Endothelial cell of umbilical vein (primary cell): ENCODE results near the gene MTSS2. TPM values are rescaled to one million over a fixed set of nuclear protein-coding genes. Genes with fewer than 3 reads are reported as not detected.

Experiments
- BruUV-seq: library from RNA; stranded (reverse); fragments of 400-500 nt; replicated peaks from 2 replicates; lab custom pipeline; 2021; lab: Mats Ljungman, UMichigan
- CTCF ChIA-PET: fragments of 300-600, 350-600 bp; sonication (Branson Sonifier 250); formaldehyde crosslinking; loops from one replicate; lab custom pipeline; 2021; ENCODE audit warnings: antibody characterized with exemption, inconsistent platforms; lab: Charles Lee
- POLR2A ChIA-PET: fragments of 300-600, 350-600 bp; sonication (Branson Sonifier 250); formaldehyde crosslinking; loops from one replicate; lab custom pipeline; 2021; ENCODE audit warnings: antibody characterized with exemption, inconsistent platforms; lab: Charles Lee
- DNase-seq: peaks from one replicate; pipeline ENCODE4 v3.0.0-alpha.2; 2011; ENCODE audit warnings: low read depth, low spot score
- FAIRE-seq: peaks from 2 replicates; lab custom pipeline; 2011; peaks lifted over from hg19 to GRCh38; lab: Jason Lieb, UNC
- H2AFZ ChIP-seq: 2 replicates; pipeline ENCODE4 v1.6.0; 2012; ENCODE audit warnings: low read depth, low read length, control low read depth, inconsistent platforms
- H3K27ac ChIP-seq: 2 replicates; pipeline ENCODE4 v1.5.1; 2011; ENCODE audit warnings: low read depth, mild to moderate bottlenecking, control low read depth, low read length, moderate library complexity; ENCODE audit not compliant: insufficient read depth
- H3K27me3 ChIP-seq, 2 experiments: 2 replicates each; pipeline versions ENCODE4 v1.6.0 to v1.6.1; 2011; ENCODE audit warnings: low read length in 2 of 2, mixed read lengths in 1 of 2; ENCODE audit not compliant: control insufficient read depth in 2 of 2, insufficient read depth in 2 of 2
- H3K36me3 ChIP-seq, 2 experiments: 2 replicates in 1 of 2; 3 replicates in 1 of 2; pipeline ENCODE4 v1.5.1; 2011; ENCODE audit warnings: low read length in 2 of 2, mild to moderate bottlenecking in 1 of 2, moderate library complexity in 1 of 2; ENCODE audit not compliant: control insufficient read depth in 2 of 2, insufficient read depth in 2 of 2; ENCODE audit errors: extremely low read depth in 1 of 2
- H3K4me1 ChIP-seq: 3 replicates; pipeline ENCODE4 v1.5.1; 2011; ENCODE audit warnings: mild to moderate bottlenecking, low read length; ENCODE audit not compliant: control insufficient read depth, insufficient read depth; ENCODE audit errors: extremely low read depth
- H3K4me2 ChIP-seq: 2 replicates; pipeline ENCODE4 v1.6.1; 2011; ENCODE audit warnings: low read length, control low read depth, mixed read lengths; ENCODE audit not compliant: insufficient read depth
- H3K4me3 ChIP-seq, 3 experiments: fragments of 200-600 bp in 1 of 3; sonication (generic), shearing (Covaris generic) in 1 of 3; replicated peaks in 1 of 3; 2 replicates each; pipeline ENCODE4 v1.5.1; 2011 to 2016; ENCODE audit warnings: control low read depth in 3 of 3, low read length in 3 of 3, mild to moderate bottlenecking in 2 of 3, inconsistent platforms in 1 of 3, low read depth in 1 of 3, moderate library complexity in 1 of 3; ENCODE audit not compliant: insufficient read depth in 1 of 3
- H3K79me2 ChIP-seq: 2 replicates; pipeline ENCODE4 v1.6.0; 2012; ENCODE audit warnings: low read length, inconsistent platforms; ENCODE audit not compliant: control insufficient read depth, insufficient read depth
- H3K9ac ChIP-seq: replicated peaks from 2 replicates; pipeline ENCODE3; 2011; ENCODE audit warnings: low read length, control low read depth; ENCODE audit not compliant: insufficient read depth; ENCODE audit errors: extremely low read depth
- H3K9me1 ChIP-seq: replicated peaks from 3 replicates; pipeline ENCODE4 v1.6.0; 2011; ENCODE audit warnings: mild to moderate bottlenecking, low read length; ENCODE audit not compliant: control insufficient read depth, insufficient read depth; ENCODE audit errors: extremely low read depth
- H3K9me3 ChIP-seq: replicated peaks from 2 replicates; pipeline ENCODE4 v1.5.1; 2012; ENCODE audit warnings: low read length, inconsistent platforms; ENCODE audit not compliant: control insufficient read depth, insufficient read depth
- H4K20me1 ChIP-seq: replicated peaks from 2 replicates; pipeline ENCODE3; 2011; ENCODE audit warnings: mild to moderate bottlenecking, low read length; ENCODE audit not compliant: control insufficient read depth, insufficient read depth; ENCODE audit errors: extremely low read depth
- EZH2 ChIP-seq: IDR thresholded peaks from 2 replicates; pipeline ENCODE4 v1.6.1; 2012; ENCODE audit warnings: borderline replicate concordance, low read depth, mild to moderate bottlenecking, moderate library complexity, low read length, inconsistent platforms; ENCODE audit not compliant: severe bottlenecking
- FOS ChIP-seq: IDR thresholded peaks from 2 replicates; pipeline ENCODE4 v1.6.1; 2011; ENCODE audit warnings: mild to moderate bottlenecking, low read length, moderate library complexity, borderline replicate concordance; ENCODE audit not compliant: insufficient read depth
- MYC ChIP-seq: IDR thresholded peaks from one replicate; pipeline ENCODE4 v1.6.1; 2011; ENCODE audit warnings: mild to moderate bottlenecking, low read depth, low read length
- POLR2A ChIP-seq: IDR thresholded peaks from 2 replicates; pipeline ENCODE4 v1.6.1; 2012; ENCODE audit warnings: low read depth, mild to moderate bottlenecking, control low read depth, low read length
- POLR2AphosphoS5 ChIP-seq: IDR thresholded peaks from 2 replicates; pipeline ENCODE4 v1.6.1; 2012; ENCODE audit warnings: low read depth, mild to moderate bottlenecking, control low read depth, low read length, moderate library complexity; ENCODE audit not compliant: insufficient read depth
- dilution Hi-C: fragments of 300-500 bp; cut with MboI; formaldehyde crosslinking; loops from one replicate; pipeline ENCODE4 v1.15.0; 2019; ENCODE audit warnings: low sequenced_read_pairs; ENCODE audit not compliant: extremely low pct_ligation_motif_present
- intact Hi-C: fragments of 100-400 bp; cut with micrococcal nuclease; formaldehyde crosslinking; loops from one replicate; pipeline ENCODE4 v1.10.0; 2022
- polyA plus RNA-seq, 4 experiments: library from polyadenylated mRNA; depleted of rRNA in 3 of 4; stranded (reverse) in 3 of 4; unstranded in 1 of 4; fragments of >200 nt; gene quantifications; 2 replicates each; pipeline versions ENCODE4 v1.2.1 to v1.2.3, GENCODE V29; 2011 to 2012; ENCODE audit warnings: missing spikeins in 1 of 4
- total RNA-seq: library from RNA; stranded (reverse); gene quantifications from 2 replicates; pipeline ENCODE4 v1.2.3, GENCODE V29; 2021

Gene MTSS2
- total and polyA plus RNA-seq, 2 donors (not counting 3 experiments of a cell fraction or from before 2014, with no cell fraction given) = 38.4 to 42.3 TPM

GRCh38 chr16:70700101-70701020 lies 14.5 kb upstream of the MTSS2 start:
- no TSS peak for BruUV-seq

GRCh38 chr16:70699696-70700095 lies 13.8 kb upstream of the MTSS2 start:
- no peaks in the 10 kb centered on the region for H3K36me3 ChIP-seq
- no peaks in the 10 kb centered on the region for H4K20me1 ChIP-seq
- peaks cover 25% of the 10 kb centered on the region for H3K4me1 ChIP-seq
- no peak overlapping the region for H3K4me3 ChIP-seq
- no peak for TF ChIP-seq FOS
- TF ChIP-seq POLR2AphosphoS5 = no peak
- DNase-seq (no peak), FAIRE-seq (no peak)
- H3K9ac ChIP-seq = no peak overlapping the region
- H3K27ac ChIP-seq = no peak overlapping the region
- no peaks in the 10 kb centered on the region for H3K9me1 ChIP-seq
- no peak overlapping the region for H3K4me2 ChIP-seq
- intact Hi-C loops (no loop called here), dilution Hi-C loops (no loop called here)
- ChIA-PET CTCF (no interaction called here), POLR2A (no interaction called here)
- H3K9me3 ChIP-seq = no peaks in the 10 kb centered on the region
- no peaks in the 10 kb centered on the region for H3K27me3 ChIP-seq
- H3K79me2 ChIP-seq = no peaks in the 10 kb centered on the region
- H2AFZ ChIP-seq = no peak overlapping the region
- no TSS peak for BruUV-seq

More at GRCh38 chr16:70700101-70701020, 14.5 kb upstream of the MTSS2 start:
- TF ChIP-seq POLR2A = no peak
- no peak for TF ChIP-seq MYC
- no peak for TF ChIP-seq EZH2
- no peak overlapping the region for H3K27ac ChIP-seq
- DNase-seq (no peak), FAIRE-seq (no peak)
- intact Hi-C loops (no loop called here), dilution Hi-C loops (no loop called here)
- no peaks in the 10 kb centered on the region for H3K9me1 ChIP-seq
- H3K79me2 ChIP-seq = no peaks in the 10 kb centered on the region
- CTCF ChIA-PET = no interaction called here
- H3K9me3 ChIP-seq = no peaks in the 10 kb centered on the region
- H3K4me3 ChIP-seq = no peak overlapping the region
- POLR2A ChIA-PET = no interaction called here
- H2AFZ ChIP-seq = no peak overlapping the region
- no peaks in the 10 kb centered on the region for H3K27me3 ChIP-seq
- no peaks in the 10 kb centered on the region for H3K36me3 ChIP-seq
- no peak overlapping the region for H3K9ac ChIP-seq
- H4K20me1 ChIP-seq = no peaks in the 10 kb centered on the region
- peaks cover 19% of the 10 kb centered on the region for H3K4me1 ChIP-seq
- H3K4me2 ChIP-seq = no peak overlapping the region
